H7 (cell line): ENCODE results near the gene FAM204A. TPM values are rescaled to one million over a fixed set of nuclear protein-coding genes. Genes with fewer than 3 reads are reported as not detected.

Experiments used
- DNase-seq: peaks from one replicate; pipeline ENCODE4 v3.0.0; 2012
- H3K27me3 ChIP-seq: 2 replicates; pipeline ENCODE4 v1.6.0; 2011; ENCODE audit warnings: mild to moderate bottlenecking, low read length; ENCODE audit not compliant: control insufficient read depth, insufficient read depth
- H3K36me3 ChIP-seq: replicated peaks from 2 replicates; pipeline ENCODE4 v1.5.1; 2011; ENCODE audit warnings: low read length; ENCODE audit not compliant: control insufficient read depth, insufficient read depth
- H3K4me3 ChIP-seq: 2 replicates; pipeline ENCODE4 v1.5.1; 2011; ENCODE audit warnings: low read depth, mild to moderate bottlenecking, control low read depth, low read length, moderate library complexity; ENCODE audit not compliant: insufficient read depth
- total RNA-seq: library from RNA; depleted of rRNA; stranded (reverse); fragments of >200 nt; shearing (Covaris generic); gene quantifications from 2 replicates; pipeline ENCODE4 v1.2.3, GENCODE V29; 2014; rRNA removed

Gene FAM204A
- total RNA-seq: 30.6 and 33.4 TPM in 2 replicates

DNA sequence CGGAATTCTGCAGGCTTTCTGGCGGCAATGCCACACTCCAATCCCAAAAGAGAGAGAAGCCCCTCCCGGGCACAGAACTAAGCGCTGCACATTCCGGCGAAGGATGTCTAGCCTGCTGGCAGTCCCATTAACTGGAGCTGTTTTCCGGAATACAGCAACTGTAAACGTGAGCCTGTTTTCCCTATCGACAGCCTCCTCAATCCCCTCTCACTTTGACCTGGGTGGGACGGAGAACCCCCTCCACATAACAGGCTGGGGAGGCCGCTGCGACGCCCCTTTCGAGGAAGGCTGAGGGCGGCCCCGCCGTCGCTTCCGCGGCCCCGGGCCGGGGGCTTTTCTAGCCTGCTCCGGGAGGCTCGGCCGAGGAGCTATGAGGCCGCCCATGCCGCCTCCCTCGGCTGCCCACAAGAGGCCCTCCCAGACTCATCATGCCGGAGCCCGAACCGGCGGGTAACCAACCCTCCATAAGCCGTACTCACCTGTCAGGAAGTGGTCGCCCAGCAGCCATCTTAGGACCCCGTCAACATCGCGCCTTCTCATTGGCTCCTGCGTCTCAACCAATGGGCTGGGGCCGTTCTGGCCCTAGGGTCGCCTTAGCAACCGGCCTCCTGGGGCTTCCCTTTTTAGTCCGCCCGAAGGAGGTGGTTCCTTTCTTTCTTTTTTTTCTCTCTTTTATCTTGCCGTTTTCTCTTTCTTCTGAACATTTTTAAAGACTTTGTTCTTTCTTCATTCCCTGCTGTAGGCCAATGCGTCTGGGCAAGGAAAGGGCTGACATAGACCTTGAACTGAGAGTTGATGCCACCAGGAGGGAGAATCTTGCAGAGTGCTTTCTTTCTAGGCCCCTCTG is at the start of gene FAM204A:
FAM204A (minus strand) TSS at position 534 of the 847 bp plus-strand sequence. CDS start 5,909 bp downstream, outside the sequence.
- DNase-seq: peak; percentile 93
- H3K27me3 ChIP-seq: no peaks in the 10 kb centered on the region
- H3K4me3 ChIP-seq: peak within 1 kb of the TSS; percentile 84
- H3K36me3 ChIP-seq: no peaks in the 10 kb centered on the region; the same call in 1 of the 2 replicates

DNA sequence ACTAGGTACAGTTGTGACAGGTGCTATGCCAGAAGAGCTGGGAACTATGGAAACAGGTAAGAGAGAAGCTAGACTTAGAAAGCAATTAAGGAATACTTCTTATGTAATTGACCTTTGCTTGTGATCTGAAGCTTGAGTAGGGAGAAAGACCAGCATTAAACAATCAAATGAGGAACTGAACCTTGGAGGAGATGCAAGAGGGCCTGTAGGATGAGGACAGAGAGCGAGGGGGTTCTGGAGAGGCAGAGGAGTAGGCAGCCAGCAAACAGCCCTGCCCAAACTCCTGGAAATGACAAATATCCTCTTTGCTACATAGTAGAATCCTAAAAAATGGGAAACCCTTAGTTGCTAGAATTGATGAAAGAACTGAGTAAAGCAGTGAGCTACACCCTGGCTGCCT is 41.6 kb upstream of the FAM204A start:
- Histone ChIP-seq H3K27me3 (no peaks in the 10 kb centered on the region), H3K4me3 (no peak overlapping the region), H3K36me3 (no peaks in the 10 kb centered on the region)
- DNase-seq: no peak

DNA sequence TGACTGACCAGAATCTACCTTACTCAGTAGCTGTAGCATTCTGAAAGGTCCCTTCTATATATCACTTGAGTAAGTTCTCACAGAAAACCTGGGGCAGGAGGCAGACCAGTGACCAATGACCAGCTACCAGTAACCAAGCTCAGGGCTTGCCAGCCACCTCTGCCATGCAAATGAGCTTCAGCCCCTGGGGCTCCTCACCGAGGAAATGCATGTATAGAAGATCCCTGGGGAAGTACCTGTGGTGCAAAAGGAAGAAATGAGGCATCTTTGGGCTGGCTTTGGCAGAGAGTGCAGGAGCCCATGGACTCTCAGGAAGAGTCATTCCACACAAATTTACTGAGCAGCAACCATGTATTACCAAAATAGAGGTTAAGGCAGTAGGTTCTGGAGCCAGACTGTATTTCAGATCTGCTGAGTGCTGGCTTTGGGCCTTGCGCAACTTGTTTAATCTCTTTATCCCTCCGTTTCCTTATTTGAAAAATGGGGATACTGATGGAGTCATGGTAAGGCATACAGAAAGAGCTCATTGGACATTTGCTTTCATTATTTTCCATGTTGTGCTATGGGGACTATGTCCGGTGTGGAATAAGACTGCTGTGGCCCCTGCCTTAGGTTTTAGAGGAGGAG is 41.1 kb upstream of the FAM204A start:
- no peak for DNase-seq
- no peaks in the 10 kb centered on the region for H3K36me3 ChIP-seq
- H3K4me3 ChIP-seq: no peak overlapping the region
- no peaks in the 10 kb centered on the region for H3K27me3 ChIP-seq

DNA sequence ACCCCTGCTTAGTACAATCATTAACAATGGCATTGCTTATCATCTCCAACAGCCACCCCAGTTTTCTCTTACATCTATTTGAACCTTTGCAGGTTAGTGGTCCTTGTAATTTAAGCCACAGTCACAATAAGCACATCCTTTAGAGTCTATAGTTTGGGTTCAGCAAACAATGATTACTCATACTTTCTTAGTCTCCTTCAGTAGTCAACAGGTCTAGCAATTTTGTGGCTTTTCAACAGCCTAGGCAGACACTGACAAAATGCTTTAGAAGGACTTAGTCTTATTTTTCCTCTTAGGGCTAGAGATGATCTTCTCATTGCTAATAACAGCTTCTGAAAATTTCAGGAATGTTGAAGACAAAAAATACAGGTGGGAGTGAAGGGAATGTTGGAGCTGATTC is 32.3 kb upstream of the FAM204A start:
- DNase-seq: no peak

DNA sequence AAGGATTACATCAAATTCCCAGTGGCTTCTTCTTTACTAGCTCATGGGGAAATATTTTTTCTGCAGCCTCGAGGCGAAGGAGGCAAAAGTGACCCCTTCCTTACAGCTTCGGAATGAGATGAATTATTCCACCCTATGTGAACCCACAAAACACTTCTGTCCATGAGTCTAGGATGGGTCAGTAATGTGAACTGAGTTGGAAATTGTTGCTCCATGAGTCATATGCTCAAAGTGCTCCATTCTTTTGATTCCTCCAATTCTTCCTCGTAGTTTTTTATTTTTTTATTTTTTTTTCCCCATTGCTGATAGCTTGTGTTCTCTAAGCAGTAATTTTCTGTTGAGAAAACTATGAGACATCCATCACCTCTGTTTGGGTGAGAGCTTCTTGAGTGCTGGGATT is 31.7 kb upstream of the FAM204A start:
- no peak for DNase-seq
- Histone ChIP-seq H3K27me3 (no peaks in the 10 kb centered on the region), H3K4me3 (no peak overlapping the region), H3K36me3 (no peaks in the 10 kb centered on the region)

More for the DNA sequence above, 32.3 kb upstream of the FAM204A start:
- no peaks in the 10 kb centered on the region for H3K27me3 ChIP-seq
- H3K4me3 ChIP-seq: no peak overlapping the region
- H3K36me3 ChIP-seq: no peaks in the 10 kb centered on the region

DNA sequence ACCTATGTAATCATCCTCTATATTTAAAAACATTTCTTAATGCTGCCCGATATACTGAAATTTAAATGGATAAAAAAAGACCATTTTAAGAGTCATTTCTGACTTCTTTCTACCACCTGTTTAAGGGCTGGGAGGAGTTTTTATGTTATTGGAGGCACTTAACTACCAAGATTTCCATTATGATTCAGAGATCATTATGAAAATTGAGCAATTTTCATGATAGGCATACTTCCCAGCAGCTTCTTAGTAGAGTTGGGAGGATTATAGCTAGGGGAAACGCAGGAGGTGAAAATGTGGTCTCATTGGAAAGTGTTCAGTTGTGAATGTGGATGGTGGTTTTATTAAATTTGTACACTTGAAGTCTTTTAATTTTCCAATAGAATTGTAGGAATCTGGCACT is 28.4 kb upstream of the FAM204A start:
- H3K4me3 ChIP-seq: no peak overlapping the region
- DNase-seq: no peak

DNA sequence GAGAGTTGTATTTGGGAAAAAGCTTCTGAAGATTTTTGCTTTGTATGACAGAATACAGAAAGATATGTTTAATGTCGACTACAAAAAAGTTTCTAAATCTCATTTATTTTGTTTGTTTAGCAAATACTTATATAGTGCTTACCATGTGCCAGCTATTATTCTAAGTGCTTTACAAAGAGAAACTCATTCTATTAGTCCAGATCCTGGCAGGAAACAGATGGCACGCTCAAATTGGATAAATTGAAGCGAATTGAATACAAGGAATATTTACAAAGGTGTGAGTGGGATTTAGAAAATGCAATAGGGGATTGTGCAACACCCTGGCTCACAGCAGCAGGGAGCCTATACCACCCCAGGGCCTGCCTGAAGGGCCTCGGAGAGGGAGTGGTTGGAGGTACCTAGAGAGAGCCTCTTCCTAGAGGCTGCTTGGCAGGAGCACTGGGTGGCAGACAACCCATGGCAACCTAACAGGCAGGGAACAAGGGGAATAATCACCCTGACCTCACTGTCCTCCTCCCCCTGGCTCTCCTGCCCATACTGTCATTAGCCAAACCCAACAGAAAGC is 27.6 kb upstream of the FAM204A start:
- no peak for DNase-seq
- H3K27me3 ChIP-seq: no peaks in the 10 kb centered on the region
- H3K36me3 ChIP-seq: no peaks in the 10 kb centered on the region
- H3K4me3 ChIP-seq: no peak overlapping the region

More for the DNA sequence above, 28.4 kb upstream of the FAM204A start:
- no peaks in the 10 kb centered on the region for H3K27me3 ChIP-seq
- H3K36me3 ChIP-seq: no peaks in the 10 kb centered on the region

DNA sequence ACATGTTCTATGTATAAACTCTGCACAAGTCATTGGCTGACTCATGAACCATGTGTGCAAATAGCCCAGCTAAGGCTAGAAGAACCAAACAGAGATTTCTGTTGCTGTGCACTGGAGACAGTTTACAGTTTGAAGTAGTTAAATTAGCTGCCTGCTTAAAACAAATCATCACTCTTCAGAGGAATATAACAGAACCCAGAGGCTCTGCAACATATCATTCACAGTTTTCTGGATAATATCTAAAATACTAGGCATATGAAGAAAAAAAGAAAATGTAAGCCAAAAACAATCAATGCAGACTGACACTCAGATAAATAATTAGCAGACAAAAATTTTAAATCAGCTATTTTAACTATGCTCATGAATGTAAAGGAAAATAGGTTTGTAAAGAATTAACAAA is 23.6 kb upstream of the FAM204A start:
- Histone ChIP-seq H3K27me3 (no peaks in the 10 kb centered on the region), H3K4me3 (no peak overlapping the region), H3K36me3 (no peaks in the 10 kb centered on the region)
- no peak for DNase-seq

DNA sequence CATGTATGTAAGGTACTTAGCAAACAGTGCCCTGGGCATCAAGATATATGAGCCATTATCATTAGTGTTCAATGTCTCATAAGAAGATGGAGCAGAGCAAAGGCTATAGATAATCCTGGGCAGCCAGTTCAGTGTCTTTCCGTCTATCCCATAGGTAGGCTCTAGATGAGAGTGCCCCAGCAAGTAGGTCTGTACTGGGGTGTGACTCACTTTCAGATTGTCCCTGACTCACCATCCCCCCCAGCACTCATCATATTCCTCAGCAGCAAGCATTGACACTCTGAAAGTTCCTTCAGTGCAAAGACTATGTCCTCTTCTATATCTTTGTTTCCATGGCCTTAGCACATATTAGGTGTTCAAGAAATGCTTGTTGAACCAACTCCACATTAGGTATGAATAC is 20.0 kb upstream of the FAM204A start:
- H3K36me3 ChIP-seq: no peaks in the 10 kb centered on the region
- H3K27me3 ChIP-seq: no peaks in the 10 kb centered on the region
- no peak overlapping the region for H3K4me3 ChIP-seq
- no peak for DNase-seq

DNA sequence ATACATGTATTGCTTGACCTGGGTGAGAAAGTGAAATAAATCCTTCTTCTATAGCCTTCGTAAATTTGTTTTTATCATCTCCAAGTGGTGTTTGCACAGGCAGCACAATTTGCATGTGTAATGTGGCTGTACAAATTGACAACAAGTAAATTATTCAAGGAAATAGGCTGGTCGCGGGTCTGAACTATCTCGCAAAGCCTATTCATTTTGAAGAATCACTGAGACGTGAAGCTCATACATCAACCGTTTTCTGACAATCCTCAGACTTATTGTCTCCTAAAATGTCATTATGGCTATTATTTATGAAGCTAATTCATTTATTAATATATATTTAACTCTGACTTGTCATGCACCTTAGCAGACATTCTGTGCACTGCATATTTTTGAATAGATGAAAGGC is 16.2 kb upstream of the FAM204A start:
- DNase-seq: no peak
- Histone ChIP-seq H3K4me3 (no peak overlapping the region), H3K36me3 (no peaks in the 10 kb centered on the region), H3K27me3 (no peaks in the 10 kb centered on the region)

DNA sequence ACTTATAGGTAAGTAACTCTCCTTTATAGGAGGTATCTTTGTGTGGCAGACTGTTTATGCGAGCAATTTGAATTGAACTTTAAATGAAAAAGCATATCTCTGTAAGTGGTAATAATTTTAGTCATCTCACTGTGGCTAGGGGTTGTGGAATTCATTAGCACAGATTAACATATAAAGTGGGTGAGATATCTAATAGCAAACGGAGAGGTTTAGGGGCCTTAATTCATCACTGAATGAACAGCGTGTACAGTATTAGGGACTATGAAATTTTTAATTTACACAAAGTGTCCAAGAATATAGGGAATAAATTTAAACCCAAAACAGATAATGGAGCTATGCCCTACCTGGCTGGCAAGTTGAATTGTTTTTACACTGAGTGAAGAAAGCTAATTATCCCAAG is 15.7 kb upstream of the FAM204A start:
- H3K27me3 ChIP-seq: no peaks in the 10 kb centered on the region
- H3K36me3 ChIP-seq: no peaks in the 10 kb centered on the region

DNA sequence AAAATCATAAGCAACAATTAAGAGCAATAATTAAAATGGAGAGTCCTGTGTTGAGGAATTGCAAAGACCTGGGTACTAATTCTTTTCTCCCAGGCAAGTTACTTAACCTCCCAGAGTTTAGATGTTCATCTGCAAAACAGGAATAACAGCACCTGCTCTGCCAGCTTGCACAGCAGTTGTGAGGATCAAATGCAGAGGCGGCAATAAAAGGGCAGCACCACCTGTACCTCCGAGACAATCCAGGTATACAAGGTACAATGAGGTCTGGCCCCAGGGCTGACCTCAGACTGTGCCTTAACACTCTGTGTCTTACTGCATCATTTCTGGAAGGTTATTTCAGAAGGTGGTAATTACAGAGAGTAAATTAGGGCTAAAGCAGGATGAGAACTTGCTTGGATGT is 14.5 kb upstream of the FAM204A start:
- Histone ChIP-seq H3K4me3 (no peak overlapping the region), H3K36me3 (no peaks in the 10 kb centered on the region), H3K27me3 (no peaks in the 10 kb centered on the region)
- DNase-seq: no peak

More for the DNA sequence above, 15.7 kb upstream of the FAM204A start:
- no peak for DNase-seq
- no peak overlapping the region for H3K4me3 ChIP-seq

DNA sequence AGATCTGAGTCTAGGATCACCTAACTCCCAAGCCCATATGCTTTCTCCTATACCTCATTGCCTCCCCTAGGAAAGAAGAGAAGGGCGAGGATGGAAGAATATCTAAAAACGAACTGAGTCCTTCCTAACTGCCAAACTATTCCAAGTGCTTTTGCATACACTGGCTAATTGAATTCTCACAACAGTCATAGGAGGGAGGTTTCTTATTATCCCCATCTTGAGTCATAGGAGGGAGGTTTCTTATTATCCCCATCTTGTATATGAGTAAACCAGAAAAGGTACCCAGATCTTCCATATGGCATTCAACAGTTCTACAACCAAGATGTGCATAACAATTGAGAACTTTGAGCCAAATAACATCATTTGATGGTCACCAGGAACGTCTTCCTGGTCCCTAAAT is 13.1 kb upstream of the FAM204A start:
- H3K36me3 ChIP-seq: no peaks in the 10 kb centered on the region
- no peaks in the 10 kb centered on the region for H3K27me3 ChIP-seq

DNA sequence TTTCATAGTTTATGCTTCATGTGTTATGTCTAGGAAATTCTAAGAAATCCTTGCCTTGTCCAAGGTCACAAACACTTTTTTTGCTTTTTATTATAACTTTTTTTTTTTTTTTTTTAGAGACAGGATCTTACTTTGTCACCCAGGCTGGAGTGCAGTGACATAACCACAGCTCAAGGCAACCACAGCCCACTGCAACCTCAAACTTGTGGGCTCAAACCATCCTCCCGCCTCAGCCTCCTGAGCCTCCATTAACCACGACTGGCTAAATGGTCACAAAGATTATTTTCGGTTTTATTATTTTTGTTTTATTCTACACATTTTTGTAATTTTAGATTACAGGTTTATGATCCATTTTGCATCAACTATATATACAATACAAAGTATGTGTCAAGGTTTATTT is 7.1 kb upstream of the FAM204A start:
- H3K4me3 ChIP-seq: no peak overlapping the region
- H3K36me3 ChIP-seq: no peaks in the 10 kb centered on the region
- H3K27me3 ChIP-seq: no peaks in the 10 kb centered on the region
- DNase-seq: no peak

More for the DNA sequence above, 13.1 kb upstream of the FAM204A start:
- no peak for DNase-seq
- no peak overlapping the region for H3K4me3 ChIP-seq

DNA sequence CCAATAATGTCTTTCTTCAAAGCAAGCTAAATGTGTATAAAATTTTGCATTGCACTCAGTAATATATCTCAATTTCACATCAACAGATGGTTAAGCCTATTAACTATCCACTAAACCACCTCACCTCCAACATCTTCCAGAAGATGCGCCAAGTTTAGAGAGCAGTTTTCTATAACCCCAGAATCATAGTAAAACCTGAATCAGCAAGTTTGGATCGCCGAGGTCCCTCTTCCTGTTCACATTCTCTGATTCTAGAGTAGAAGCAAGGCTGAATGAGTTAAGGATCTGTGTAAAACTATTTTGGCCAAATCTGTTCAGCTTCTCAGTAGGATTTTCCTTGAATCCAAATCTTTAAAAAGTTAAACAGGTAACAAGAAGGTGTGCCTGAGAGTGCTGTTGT is 1.4 kb upstream of the FAM204A start:
- DNase-seq: no peak

More for the DNA sequence above, 1.4 kb upstream of the FAM204A start:
- Histone ChIP-seq H3K27me3 (no peaks in the 10 kb centered on the region), H3K36me3 (no peaks in the 10 kb centered on the region; the same call in 1 of the 2 replicates), H3K4me3 (no peak overlapping the region)
